ENCODE results near the gene OSBPL3. TPM values are rescaled to one million over a fixed set of nuclear protein-coding genes. Genes with fewer than 3 reads are reported as not detected.
A peak's percentile ranks its signal among the peaks of the same experiment; 100 is the strongest.

OSBPL3 gene
- total RNA-seq, 1 donor from 2014 or later, result 37.5 TPM

DNA sequence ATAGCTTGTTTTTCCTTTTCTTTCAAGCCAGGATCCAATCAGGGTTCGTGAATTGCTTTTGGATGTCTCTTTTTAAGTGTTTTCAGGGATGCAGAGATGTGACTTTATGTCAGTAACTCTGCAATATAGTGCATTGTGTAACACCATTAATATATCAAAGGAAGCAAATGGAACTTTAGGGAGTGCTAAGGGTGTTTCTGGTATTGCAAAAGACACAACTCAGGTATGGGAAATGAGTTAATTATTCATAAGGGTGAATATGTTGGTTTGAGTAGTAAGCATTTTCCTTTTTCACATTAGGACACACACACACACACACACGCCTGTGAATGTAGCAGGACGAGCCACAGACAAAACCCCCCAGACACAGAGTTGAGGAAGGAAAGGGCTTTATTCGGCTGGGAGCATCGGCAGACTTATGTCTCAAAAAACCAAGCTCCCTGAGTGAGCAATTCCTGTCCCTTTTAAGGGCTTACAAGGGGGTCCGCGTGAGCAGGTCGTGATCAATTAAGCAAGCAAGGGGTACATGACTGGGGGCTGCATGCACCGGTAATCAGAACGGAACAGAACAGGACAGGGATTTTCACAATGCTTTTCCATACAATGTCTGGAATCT is 190.9 kb downstream of the OSBPL3 start:
- Mint-ChIP-seq H3K27me3 (ENCODE audit: unreplicated experiment) (peaks cover under 1% of the 10 kb centered on the region), H3K9me3 (ENCODE audit: unreplicated experiment) (no peaks in the 10 kb centered on the region), H3K4me3 (ENCODE audit: unreplicated experiment) (no peak overlapping the region), H3K27ac (ENCODE audit: unreplicated experiment) (no peak overlapping the region), H3K4me1 (ENCODE audit: low read depth, unreplicated experiment) (no peaks in the 10 kb centered on the region), H3K36me3 (ENCODE audit: unreplicated experiment) (no peaks in the 10 kb centered on the region)
- TF ChIP-seq, protein P1, sequence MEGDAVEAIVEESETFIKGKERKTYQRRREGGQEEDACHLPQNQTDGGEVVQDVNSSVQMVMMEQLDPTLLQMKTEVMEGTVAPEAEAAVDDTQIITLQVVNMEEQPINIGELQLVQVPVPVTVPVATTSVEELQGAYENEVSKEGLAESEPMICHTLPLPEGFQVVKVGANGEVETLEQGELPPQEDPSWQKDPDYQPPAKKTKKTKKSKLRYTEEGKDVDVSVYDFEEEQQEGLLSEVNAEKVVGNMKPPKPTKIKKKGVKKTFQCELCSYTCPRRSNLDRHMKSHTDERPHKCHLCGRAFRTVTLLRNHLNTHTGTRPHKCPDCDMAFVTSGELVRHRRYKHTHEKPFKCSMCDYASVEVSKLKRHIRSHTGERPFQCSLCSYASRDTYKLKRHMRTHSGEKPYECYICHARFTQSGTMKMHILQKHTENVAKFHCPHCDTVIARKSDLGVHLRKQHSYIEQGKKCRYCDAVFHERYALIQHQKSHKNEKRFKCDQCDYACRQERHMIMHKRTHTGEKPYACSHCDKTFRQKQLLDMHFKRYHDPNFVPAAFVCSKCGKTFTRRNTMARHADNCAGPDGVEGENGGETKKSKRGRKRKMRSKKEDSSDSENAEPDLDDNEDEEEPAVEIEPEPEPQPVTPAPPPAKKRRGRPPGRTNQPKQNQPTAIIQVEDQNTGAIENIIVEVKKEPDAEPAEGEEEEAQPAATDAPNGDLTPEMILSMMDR (IDR thresholded peaks at IDR 0.05; ENCODE audit: partially characterized antibody, unreplicated experiment), result no peak
- DNase-seq, result no peak

DNA sequence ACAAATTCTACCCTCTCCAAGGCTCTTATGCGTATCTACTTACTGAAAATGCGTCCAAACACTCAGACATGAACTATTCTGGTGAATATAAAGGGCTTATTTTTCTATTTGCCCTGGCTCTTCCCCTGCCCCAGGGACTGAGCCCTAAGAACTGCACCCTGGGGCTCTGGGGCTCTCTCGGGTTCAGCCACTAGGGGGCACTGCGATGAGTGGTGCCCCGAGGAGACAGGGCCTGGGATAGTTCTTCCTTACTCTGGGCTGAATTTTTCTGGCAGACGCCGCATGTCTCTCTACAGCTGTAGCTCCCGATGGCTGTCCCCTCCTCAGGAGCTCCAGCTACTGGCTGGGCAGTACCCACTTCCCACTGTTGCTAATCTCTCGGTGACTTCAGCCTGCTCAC is 191.9 kb downstream of the OSBPL3 start:
- H3K27ac Mint-ChIP-seq (ENCODE audit: unreplicated experiment), result no peak overlapping the region

DNA sequence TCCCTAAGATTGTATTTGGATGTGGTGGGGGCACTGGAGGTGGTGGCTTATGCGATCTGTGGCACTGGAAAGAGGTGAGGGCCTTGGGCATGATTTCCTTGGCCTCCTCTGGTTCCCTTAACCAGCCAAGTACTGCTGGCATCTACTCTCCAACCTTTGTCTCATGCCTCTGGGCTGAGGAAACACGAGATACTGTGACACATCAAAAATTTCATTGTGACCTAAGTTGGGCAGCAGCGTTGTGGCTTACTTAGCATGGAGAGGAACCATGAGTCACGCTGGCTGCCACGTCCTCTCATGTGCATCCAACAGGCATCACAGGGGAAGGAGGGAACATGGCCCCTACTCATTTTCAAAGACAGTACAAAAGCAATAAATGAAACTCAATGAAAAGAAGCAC is 193.0 kb downstream of the OSBPL3 start:
- DNase-seq, result no peak
- Mint-ChIP-seq H3K27me3 (ENCODE audit: unreplicated experiment) (no peaks in the 10 kb centered on the region), H3K4me1 (ENCODE audit: low read depth, unreplicated experiment) (no peaks in the 10 kb centered on the region), H3K9me3 (ENCODE audit: unreplicated experiment) (no peaks in the 10 kb centered on the region), H3K4me3 (ENCODE audit: unreplicated experiment) (no peak overlapping the region), H3K27ac (ENCODE audit: unreplicated experiment) (no peak overlapping the region), H3K36me3 (ENCODE audit: unreplicated experiment) (no peaks in the 10 kb centered on the region)
- TF ChIP-seq, protein P1 (IDR thresholded peaks at IDR 0.05; ENCODE audit: partially characterized antibody, unreplicated experiment), result no peak

More for the DNA sequence above, 191.9 kb downstream of the OSBPL3 start:
- no peaks in the 10 kb centered on the region for H3K9me3 Mint-ChIP-seq (ENCODE audit: unreplicated experiment)
- TF ChIP-seq, protein P1 (IDR thresholded peaks at IDR 0.05; ENCODE audit: partially characterized antibody, unreplicated experiment), result peak; percentile 59
- no peaks in the 10 kb centered on the region for H3K4me1 Mint-ChIP-seq (ENCODE audit: low read depth, unreplicated experiment)
- no peaks in the 10 kb centered on the region for H3K27me3 Mint-ChIP-seq (ENCODE audit: unreplicated experiment)
- H3K4me3 Mint-ChIP-seq (ENCODE audit: unreplicated experiment), result no peak overlapping the region
- no peak for DNase-seq
- no peaks in the 10 kb centered on the region for H3K36me3 Mint-ChIP-seq (ENCODE audit: unreplicated experiment)

DNA sequence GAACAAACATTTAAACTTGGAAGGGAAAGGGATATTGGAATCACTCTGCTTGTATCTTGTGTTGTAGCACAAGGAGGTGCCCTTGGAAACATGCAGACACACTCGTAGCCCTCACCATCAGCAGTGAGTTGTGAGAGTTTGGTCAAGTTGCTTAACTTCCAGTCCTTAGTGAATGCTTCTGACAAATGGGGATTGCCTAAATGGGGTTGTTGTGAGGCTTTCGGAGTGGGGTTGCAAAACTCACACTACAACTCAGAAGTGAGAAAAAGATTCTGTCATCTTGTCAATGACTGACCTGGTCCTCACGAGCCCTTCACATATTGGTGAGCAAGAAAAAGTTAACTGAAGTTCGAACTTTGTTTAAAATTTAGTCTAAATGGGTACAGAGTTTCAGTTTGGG is 193.7 kb downstream of the OSBPL3 start:
- Mint-ChIP-seq H3K27me3 (ENCODE audit: unreplicated experiment) (no peaks in the 10 kb centered on the region), H3K36me3 (ENCODE audit: unreplicated experiment) (no peaks in the 10 kb centered on the region), H3K4me1 (ENCODE audit: low read depth, unreplicated experiment) (no peaks in the 10 kb centered on the region), H3K9me3 (ENCODE audit: unreplicated experiment) (no peaks in the 10 kb centered on the region), H3K4me3 (ENCODE audit: unreplicated experiment) (no peak overlapping the region), H3K27ac (ENCODE audit: unreplicated experiment) (no peak overlapping the region)
- no peak for DNase-seq
- TF ChIP-seq, protein P1 (IDR thresholded peaks at IDR 0.05; ENCODE audit: partially characterized antibody, unreplicated experiment), result no peak

DNA sequence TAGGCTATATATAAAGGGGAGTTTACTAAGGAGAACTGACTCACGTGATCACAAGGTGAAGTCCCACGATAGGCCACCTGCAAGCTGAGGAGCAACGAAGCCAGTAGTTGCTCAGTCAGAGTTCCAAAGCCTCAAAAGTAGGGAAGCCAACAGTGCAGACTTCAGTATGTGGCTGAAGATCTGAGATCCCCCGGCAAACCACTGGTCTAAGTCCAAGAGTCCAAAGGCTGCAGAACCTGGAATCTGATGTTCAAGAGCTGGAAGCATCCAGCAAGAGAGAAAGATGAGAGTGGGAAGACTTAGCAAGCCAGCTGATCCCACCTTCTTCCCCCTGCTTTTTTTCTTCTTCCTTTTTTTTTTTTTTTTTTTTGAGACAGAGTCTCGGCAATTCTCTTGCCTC is 195.7 kb downstream of the OSBPL3 start:
- H3K4me1 Mint-ChIP-seq (ENCODE audit: low read depth, unreplicated experiment), result no peaks in the 10 kb centered on the region
- H3K27me3 Mint-ChIP-seq (ENCODE audit: unreplicated experiment), result no peaks in the 10 kb centered on the region
- H3K4me3 Mint-ChIP-seq (ENCODE audit: unreplicated experiment), result no peak overlapping the region
- H3K27ac Mint-ChIP-seq (ENCODE audit: unreplicated experiment), result no peak overlapping the region
- DNase-seq, result no peak
- no peaks in the 10 kb centered on the region for H3K36me3 Mint-ChIP-seq (ENCODE audit: unreplicated experiment)
- TF ChIP-seq, protein P1 (IDR thresholded peaks at IDR 0.05; ENCODE audit: partially characterized antibody, unreplicated experiment), result no peak
- H3K9me3 Mint-ChIP-seq (ENCODE audit: unreplicated experiment), result no peaks in the 10 kb centered on the region
